IPS-15b (cell line): ENCODE data around the gene TRDMT1.
A peak's percentile ranks its signal among the peaks of the same experiment; 100 is the strongest.

ENCODE experiments used
- H3K27me3 ChIP-seq: one replicate; pipeline ENCODE4 v1.6.1; 2013; ENCODE audit warnings: low read length; ENCODE audit not compliant: control insufficient read depth, insufficient read depth
- H3K36me3 ChIP-seq: one replicate; pipeline ENCODE4 v1.6.1; 2013; ENCODE audit warnings: low read length; ENCODE audit not compliant: control insufficient read depth, insufficient read depth
- H3K4me1 ChIP-seq: one replicate; pipeline ENCODE4 v1.6.1; 2013; ENCODE audit warnings: mild to moderate bottlenecking, low read length; ENCODE audit not compliant: control insufficient read depth, insufficient read depth
- H3K4me3 ChIP-seq: one replicate; pipeline ENCODE4 v1.5.1; 2013; ENCODE audit warnings: low read depth, low read length
- H3K9ac ChIP-seq: one replicate; pipeline ENCODE4 v1.6.1; 2013; ENCODE audit warnings: low read depth, mild to moderate bottlenecking, low read length
- H3K9me3 ChIP-seq: one replicate; pipeline ENCODE4 v1.6.1; 2013; ENCODE audit warnings: mild to moderate bottlenecking, low read length; ENCODE audit not compliant: control insufficient read depth, insufficient read depth

Gene TRDMT1

GRCh38 chr10:17238445-17239291, 37.2 kb upstream of the TRDMT1 start:
- no peak overlapping the region for H3K9ac ChIP-seq
- no peaks in the 10 kb centered on the region for H3K4me1 ChIP-seq
- H3K27me3 ChIP-seq, result no peaks in the 10 kb centered on the region
- H3K36me3 ChIP-seq, result peaks cover 10% of the 10 kb centered on the region
- no peaks in the 10 kb centered on the region for H3K9me3 ChIP-seq
- H3K4me3 ChIP-seq, result no peak overlapping the region

DNA sequence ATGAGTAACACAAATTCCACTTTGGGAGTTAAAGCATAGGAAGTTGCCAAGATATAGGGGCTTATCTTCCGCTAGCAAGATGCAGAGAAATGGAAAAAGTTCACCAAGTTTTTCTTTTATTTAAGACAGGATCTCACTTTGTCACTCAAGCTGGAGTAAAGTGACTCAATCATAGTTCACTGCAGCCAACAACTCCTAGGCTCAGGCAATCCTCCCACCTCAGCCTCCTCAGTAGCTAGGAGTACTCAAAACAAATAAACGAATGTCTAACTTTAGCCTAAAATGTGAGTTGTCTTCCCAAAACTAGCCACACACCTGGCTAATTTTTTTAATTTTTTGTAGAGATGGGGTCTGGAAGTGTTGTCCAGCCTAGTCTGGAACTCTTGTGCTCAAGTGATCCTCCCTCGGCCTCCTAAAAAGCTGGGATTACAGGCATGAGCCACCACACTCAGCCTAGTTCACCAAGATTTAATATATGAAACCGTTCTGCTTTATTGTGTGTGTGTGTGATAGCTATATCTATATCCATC, 36.5 kb upstream of the TRDMT1 start:
- no peaks in the 10 kb centered on the region for H3K4me1 ChIP-seq
- no peaks in the 10 kb centered on the region for H3K9me3 ChIP-seq
- H3K27me3 ChIP-seq, result no peaks in the 10 kb centered on the region
- no peak overlapping the region for H3K4me3 ChIP-seq
- H3K36me3 ChIP-seq, result peaks cover 11% of the 10 kb centered on the region
- H3K9ac ChIP-seq, result no peak overlapping the region

- H3K36me3 ChIP-seq, result peaks cover 11% of the 10 kb centered on the region
- no peaks in the 10 kb centered on the region for H3K27me3 ChIP-seq
- no peak overlapping the region for H3K4me3 ChIP-seq
- no peak overlapping the region for H3K9ac ChIP-seq
- H3K9me3 ChIP-seq, result no peaks in the 10 kb centered on the region
- H3K4me1 ChIP-seq, result no peaks in the 10 kb centered on the region
These were observed 35.7 kb upstream of the TRDMT1 start for GRCh38 chr10:17237149-17237527.

- peaks cover 11% of the 10 kb centered on the region for H3K36me3 ChIP-seq
- H3K4me3 ChIP-seq, result no peak overlapping the region
These were observed 35.1 kb upstream of the TRDMT1 start for GRCh38 chr10:17236468-17237148.

GRCh38 chr10:17235136-17235535, 33.7 kb upstream of the TRDMT1 start:
- no peak overlapping the region for H3K4me3 ChIP-seq
- peaks cover 11% of the 10 kb centered on the region for H3K36me3 ChIP-seq
- no peak overlapping the region for H3K9ac ChIP-seq
- no peaks in the 10 kb centered on the region for H3K27me3 ChIP-seq
- no peaks in the 10 kb centered on the region for H3K4me1 ChIP-seq
- no peaks in the 10 kb centered on the region for H3K9me3 ChIP-seq

More at GRCh38 chr10:17236468-17237148, 35.1 kb upstream of the TRDMT1 start:
- no peaks in the 10 kb centered on the region for H3K9me3 ChIP-seq
- no peak overlapping the region for H3K9ac ChIP-seq
- H3K4me1 ChIP-seq, result no peaks in the 10 kb centered on the region
- H3K27me3 ChIP-seq, result no peaks in the 10 kb centered on the region

DNA sequence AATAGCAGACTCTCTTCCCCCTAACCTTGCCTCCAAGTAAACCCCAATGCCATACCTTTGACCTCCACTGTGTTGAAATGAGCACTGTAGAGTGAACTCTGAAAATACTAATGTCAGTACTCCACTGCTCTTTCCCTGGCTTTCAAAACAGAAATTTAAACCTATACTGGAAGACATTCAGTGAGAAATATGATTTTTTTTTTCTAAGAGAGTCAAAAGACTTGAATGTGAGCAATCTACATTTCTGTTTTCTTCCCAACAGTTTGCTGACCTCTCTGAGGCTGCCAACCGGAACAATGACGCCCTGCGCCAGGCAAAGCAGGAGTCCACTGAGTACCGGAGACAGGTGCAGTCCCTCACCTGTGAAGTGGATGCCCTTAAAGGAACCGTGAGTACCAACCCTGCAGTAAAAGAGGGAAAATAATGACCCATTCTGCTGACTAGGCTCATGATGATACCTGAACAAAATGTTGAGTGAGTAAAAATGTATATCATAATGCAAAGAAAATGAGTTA, 33.0 kb upstream of the TRDMT1 start:
- Histone ChIP-seq H3K9me3 (no peaks in the 10 kb centered on the region), H3K9ac (no peak overlapping the region), H3K36me3 (peaks cover 11% of the 10 kb centered on the region), H3K4me3 (no peak overlapping the region), H3K27me3 (peaks cover 2% of the 10 kb centered on the region), H3K4me1 (no peaks in the 10 kb centered on the region)

- H3K9ac ChIP-seq, result no peak overlapping the region
- H3K4me1 ChIP-seq, result no peaks in the 10 kb centered on the region
- peaks cover 6% of the 10 kb centered on the region for H3K27me3 ChIP-seq
- H3K36me3 ChIP-seq, result peaks cover 11% of the 10 kb centered on the region
- no peaks in the 10 kb centered on the region for H3K9me3 ChIP-seq
- no peak overlapping the region for H3K4me3 ChIP-seq
These were observed 32.0 kb upstream of the TRDMT1 start for GRCh38 chr10:17233286-17233991.

DNA sequence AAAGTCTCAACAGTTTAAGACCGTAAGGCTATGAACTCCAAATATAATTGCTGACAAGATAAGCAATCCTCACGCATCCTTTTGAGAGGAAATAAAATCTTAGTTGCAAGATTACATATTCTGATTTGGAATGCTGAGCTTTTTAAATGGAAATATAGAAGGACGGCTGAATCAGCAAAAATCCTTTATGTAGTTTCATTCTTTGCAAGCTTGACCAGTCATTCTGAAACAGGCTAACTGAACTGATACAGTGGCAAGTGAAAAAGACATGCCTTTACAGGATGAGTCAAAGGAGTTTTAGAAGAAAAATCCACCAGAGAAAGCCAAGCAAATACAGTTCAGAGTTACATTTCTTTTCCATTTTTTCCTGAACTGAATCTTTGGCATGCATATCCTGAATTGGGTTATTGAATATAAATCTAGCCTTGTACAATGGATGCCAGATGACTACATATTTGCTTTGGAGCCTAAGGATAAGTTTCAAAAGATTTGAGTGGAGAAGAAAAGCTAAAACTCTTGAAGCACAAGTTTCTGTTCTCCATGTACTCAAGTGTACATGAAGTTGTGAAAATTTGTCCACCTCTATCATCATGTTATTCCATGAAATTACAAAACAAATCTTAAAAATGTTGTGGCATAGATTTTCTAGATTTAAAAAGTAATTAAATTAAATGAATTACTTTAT, 30.9 kb upstream of the TRDMT1 start:
- H3K4me3 ChIP-seq, result no peak overlapping the region
- peaks cover 11% of the 10 kb centered on the region for H3K36me3 ChIP-seq

DNA sequence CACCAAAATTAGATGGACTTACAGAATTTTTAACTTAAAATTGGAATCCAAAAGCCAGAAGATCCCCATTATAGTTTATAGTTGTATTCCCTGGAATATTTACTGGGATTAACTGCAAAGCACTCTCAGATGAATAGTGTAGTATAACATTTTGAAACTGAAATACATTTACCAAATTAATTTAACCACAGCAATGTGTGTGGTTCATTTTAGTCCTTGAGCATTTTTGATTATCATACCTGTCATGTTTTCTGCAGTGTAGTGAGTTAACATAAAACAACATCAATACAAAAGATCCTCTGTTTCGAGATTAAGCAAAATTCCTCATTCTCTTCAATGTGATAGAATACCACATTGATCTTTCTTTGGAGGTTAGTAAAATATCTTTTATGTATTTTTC, 30.3 kb upstream of the TRDMT1 start:
- Histone ChIP-seq H3K9ac (no peak overlapping the region), H3K4me3 (no peak overlapping the region), H3K9me3 (no peaks in the 10 kb centered on the region), H3K36me3 (peaks cover 9% of the 10 kb centered on the region), H3K27me3 (peaks cover 20% of the 10 kb centered on the region), H3K4me1 (peaks cover 10% of the 10 kb centered on the region)

More for the DNA sequence above, 30.9 kb upstream of the TRDMT1 start:
- Histone ChIP-seq H3K9me3 (no peaks in the 10 kb centered on the region), H3K4me1 (peaks cover 4% of the 10 kb centered on the region), H3K9ac (no peak overlapping the region), H3K27me3 (peaks cover 13% of the 10 kb centered on the region)

DNA sequence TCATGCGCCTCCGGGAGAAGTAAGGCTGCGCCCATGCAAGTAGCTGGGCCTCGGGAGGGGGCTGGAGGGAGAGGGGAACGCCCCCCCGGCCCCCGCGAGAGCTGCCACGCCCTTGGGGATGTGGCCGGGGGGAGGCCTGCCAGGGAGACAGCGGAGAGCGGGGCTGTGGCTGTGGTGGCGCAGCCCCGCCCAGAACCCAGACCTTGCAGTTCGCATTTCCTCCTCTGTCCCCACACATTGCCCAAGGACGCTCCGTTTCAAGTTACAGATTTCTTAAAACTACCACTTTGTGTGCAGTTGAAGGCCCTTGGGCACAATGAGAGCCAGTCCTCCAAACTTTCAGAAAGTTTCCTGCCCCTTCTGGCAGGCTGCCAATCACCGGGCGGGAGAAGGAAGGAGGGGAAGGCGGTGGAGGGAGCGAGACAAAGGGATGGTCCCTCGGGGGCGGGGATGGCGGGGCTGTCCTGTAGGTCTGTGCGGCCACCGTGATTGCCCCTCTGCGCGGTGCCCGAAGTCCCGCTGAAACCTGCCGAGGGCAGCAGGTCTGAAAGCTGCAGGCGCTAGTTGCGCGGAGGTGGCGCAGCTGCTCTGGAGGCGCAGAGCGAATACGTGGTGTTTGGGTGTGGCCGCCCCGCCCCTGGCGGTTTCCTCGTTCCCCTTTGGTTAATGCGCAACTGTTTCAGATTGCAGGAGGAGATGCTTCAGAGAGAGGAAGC, 28.7 kb upstream of the TRDMT1 start:
- Histone ChIP-seq H3K36me3 (peaks cover 5% of the 10 kb centered on the region), H3K4me1 (peaks cover 15% of the 10 kb centered on the region), H3K9me3 (no peaks in the 10 kb centered on the region), H3K9ac (peak overlapping the region; percentile 70), H3K27me3 (peaks cover 36% of the 10 kb centered on the region), H3K4me3 (peak overlapping the region; percentile 89)

- Histone ChIP-seq H3K4me3 (peak overlapping the region; percentile 89), H3K9me3 (no peaks in the 10 kb centered on the region), H3K27me3 (peaks cover 41% of the 10 kb centered on the region), H3K36me3 (peaks cover 4% of the 10 kb centered on the region), H3K9ac (peak overlapping the region; percentile 70), H3K4me1 (peaks cover 15% of the 10 kb centered on the region)
These were observed 28.2 kb upstream of the TRDMT1 start for GRCh38 chr10:17229717-17229966.
